ENCODE results near the gene UBL3.

Gene UBL3

DNA sequence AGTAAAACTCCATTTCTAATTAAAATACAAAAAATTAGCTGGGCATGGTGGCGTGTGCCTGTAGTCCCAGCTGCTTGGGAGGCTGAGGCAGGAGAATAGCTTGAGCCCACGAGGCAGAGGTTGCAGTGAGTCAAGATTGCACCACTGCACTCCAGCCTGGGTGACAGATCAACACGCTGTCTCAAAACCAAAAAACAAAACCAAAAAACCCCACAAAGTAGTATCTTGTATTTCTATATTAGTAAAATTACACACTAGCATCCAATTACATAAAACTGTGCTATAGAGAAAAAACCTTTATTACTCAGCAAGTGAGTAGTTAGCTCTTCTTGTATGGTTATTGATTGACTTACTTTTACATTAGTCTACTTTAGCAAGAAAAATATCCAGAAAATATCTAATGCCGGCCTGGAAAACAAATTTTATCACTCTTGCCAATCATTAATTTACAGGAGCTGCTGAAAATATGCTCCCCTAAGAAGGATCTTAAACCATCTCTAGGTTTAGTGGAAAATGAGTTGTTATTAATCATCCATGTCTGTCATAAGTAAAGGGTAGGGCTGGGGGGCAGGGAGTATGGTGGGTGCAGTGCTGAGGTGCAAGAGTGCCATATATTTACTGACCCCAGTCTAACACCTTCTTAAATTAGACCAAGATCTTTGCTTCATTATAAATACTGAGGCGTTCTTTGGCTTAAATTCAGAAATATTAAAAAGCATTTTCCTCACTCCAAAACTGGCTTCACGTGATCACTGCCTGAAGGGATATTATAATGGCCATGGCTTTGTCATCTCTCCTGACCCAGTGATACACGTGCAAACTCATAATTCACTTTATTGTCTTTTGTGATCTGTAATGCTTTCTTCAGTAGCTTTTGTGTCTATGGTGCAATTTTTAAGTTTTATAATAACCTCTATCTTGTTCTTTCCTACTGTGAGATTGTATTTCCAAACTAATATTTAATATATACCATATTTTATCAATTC lies 44.1 kb downstream of the UBL3 start:
- H3K79me2 ChIP-seq (ENCODE audit: insufficient read depth, low read depth): no peaks in the 10 kb centered on the region; the same call in 1 of the 2 replicates

DNA sequence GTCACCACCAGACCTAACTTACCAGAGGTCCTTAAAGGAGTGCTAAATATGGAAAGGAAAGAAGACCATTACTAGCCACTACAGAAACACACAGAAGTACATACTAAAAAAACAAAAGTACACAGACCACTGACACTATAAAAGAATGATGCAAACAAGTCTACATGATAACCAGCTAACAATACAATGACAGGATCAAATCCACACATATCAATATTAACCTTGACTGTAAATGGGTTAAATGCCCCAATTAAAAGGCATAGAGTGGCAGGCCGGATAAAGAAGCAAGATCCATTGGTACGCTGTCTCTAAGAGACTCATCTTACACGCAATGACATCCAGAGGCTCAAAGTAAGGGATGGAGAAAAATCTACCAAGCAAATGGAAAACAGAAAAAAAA lies 47.2 kb downstream of the UBL3 start:
- Histone ChIP-seq H3K36me3 (ENCODE audit: insufficient read depth) (no peaks in the 10 kb centered on the region), H4K20me1 (ENCODE audit: insufficient read depth) (no peaks in the 10 kb centered on the region), H3K4me2 (no peak overlapping the region), H3K9ac (no peak overlapping the region), H2AFZ (ENCODE audit: low read depth) (no peak overlapping the region), H3K79me2 (ENCODE audit: insufficient read depth, low read depth) (no peaks in the 10 kb centered on the region; the same call in 1 of the 2 replicates), H3K4me1 (ENCODE audit: low read depth, poor library complexity, severe bottlenecking) (no peaks in the 10 kb centered on the region), H3K4me3 (IDR thresholded peaks at IDR 0.05; ENCODE audit: insufficient read depth, low read depth, low read length) (no peak overlapping the region), H3K27ac (no peak overlapping the region), H3K27me3 (ENCODE audit: insufficient read depth, low read depth) (no peaks in the 10 kb centered on the region)
- TF ChIP-seq, protein P1, sequence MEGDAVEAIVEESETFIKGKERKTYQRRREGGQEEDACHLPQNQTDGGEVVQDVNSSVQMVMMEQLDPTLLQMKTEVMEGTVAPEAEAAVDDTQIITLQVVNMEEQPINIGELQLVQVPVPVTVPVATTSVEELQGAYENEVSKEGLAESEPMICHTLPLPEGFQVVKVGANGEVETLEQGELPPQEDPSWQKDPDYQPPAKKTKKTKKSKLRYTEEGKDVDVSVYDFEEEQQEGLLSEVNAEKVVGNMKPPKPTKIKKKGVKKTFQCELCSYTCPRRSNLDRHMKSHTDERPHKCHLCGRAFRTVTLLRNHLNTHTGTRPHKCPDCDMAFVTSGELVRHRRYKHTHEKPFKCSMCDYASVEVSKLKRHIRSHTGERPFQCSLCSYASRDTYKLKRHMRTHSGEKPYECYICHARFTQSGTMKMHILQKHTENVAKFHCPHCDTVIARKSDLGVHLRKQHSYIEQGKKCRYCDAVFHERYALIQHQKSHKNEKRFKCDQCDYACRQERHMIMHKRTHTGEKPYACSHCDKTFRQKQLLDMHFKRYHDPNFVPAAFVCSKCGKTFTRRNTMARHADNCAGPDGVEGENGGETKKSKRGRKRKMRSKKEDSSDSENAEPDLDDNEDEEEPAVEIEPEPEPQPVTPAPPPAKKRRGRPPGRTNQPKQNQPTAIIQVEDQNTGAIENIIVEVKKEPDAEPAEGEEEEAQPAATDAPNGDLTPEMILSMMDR (conservative IDR thresholded peaks at IDR 0.05; ENCODE audit: low read depth, low read length): no peak

More for the DNA sequence above, 44.1 kb downstream of the UBL3 start:
- H3K4me3 ChIP-seq (IDR thresholded peaks at IDR 0.05; ENCODE audit: insufficient read depth, low read depth, low read length): no peak overlapping the region
- TF ChIP-seq, protein P1 (conservative IDR thresholded peaks at IDR 0.05; ENCODE audit: low read depth, low read length): no peak
- no peak overlapping the region for H3K9ac ChIP-seq
- no peaks in the 10 kb centered on the region for H4K20me1 ChIP-seq (ENCODE audit: insufficient read depth)
- no peak overlapping the region for H2AFZ ChIP-seq (ENCODE audit: low read depth)
- no peaks in the 10 kb centered on the region for H3K27me3 ChIP-seq (ENCODE audit: insufficient read depth, low read depth)
- no peaks in the 10 kb centered on the region for H3K4me1 ChIP-seq (ENCODE audit: low read depth, poor library complexity, severe bottlenecking)
- no peaks in the 10 kb centered on the region for H3K36me3 ChIP-seq (ENCODE audit: insufficient read depth)
- no peak overlapping the region for H3K4me2 ChIP-seq
- H3K27ac ChIP-seq: no peak overlapping the region

DNA sequence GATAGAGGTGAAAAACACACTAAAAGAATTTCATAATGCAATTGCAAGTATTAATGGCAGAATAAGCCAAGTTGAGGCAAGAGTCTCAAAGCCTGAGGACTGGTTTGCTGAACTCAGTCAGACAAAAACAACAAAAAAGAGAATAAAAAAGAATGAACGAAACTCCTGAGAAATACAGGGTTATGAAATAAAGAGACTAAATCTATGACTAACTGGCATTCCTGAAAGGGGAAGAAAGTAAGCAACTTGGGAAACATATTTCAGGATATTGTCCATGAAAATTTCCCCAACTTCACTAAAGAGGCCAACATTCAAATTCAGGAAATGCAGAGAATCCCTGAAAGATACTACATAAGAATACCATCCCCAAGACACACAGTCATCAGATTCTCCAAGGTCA lies 47.8 kb downstream of the UBL3 start:
- Histone ChIP-seq H3K27me3 (ENCODE audit: insufficient read depth, low read depth) (no peaks in the 10 kb centered on the region), H4K20me1 (ENCODE audit: insufficient read depth) (no peaks in the 10 kb centered on the region), H3K4me2 (no peak overlapping the region), H3K4me3 (IDR thresholded peaks at IDR 0.05; ENCODE audit: insufficient read depth, low read depth, low read length) (no peak overlapping the region), H2AFZ (ENCODE audit: low read depth) (no peak overlapping the region), H3K4me1 (ENCODE audit: low read depth, poor library complexity, severe bottlenecking) (no peaks in the 10 kb centered on the region), H3K79me2 (ENCODE audit: insufficient read depth, low read depth) (no peaks in the 10 kb centered on the region; the same call in 1 of the 2 replicates), H3K27ac (no peak overlapping the region), H3K9ac (no peak overlapping the region), H3K36me3 (ENCODE audit: insufficient read depth) (no peaks in the 10 kb centered on the region)
- TF ChIP-seq, protein P1 (conservative IDR thresholded peaks at IDR 0.05; ENCODE audit: low read depth, low read length): no peak

DNA sequence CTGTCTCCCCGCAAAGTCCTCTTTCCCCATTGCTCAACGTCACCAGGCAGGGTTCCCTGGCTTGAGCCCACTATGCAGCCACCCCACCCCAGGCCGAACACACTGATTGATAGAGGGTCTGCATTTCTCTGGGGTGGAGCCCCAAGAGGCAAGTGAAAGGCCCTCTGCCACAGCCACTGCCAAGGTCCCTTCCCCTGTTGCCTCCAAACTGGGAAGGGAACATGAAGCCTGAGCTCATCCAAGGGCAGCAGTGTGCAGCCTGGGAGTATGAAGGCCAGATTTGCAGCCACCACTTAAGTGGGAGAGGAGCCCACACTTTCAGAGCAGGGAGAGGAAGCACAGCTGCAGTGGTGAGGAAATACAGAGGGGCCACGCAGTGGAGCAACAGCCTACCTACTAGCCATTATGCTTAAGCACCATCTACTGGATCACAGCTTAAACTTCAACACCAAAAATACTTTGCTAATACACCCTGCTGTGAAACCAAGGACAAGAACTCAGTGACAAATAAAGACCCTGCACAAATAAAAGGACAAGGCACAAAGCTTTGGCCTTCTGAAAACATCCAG lies 48.6 kb downstream of the UBL3 start:
- H3K9ac ChIP-seq: no peak overlapping the region
- H3K4me1 ChIP-seq (ENCODE audit: low read depth, poor library complexity, severe bottlenecking): no peaks in the 10 kb centered on the region
- no peak overlapping the region for H3K27ac ChIP-seq
- H3K79me2 ChIP-seq (ENCODE audit: insufficient read depth, low read depth): no peaks in the 10 kb centered on the region; the same call in 1 of the 2 replicates
- H4K20me1 ChIP-seq (ENCODE audit: insufficient read depth): no peaks in the 10 kb centered on the region
- no peak overlapping the region for H3K4me2 ChIP-seq
- TF ChIP-seq, protein P1 (conservative IDR thresholded peaks at IDR 0.05; ENCODE audit: low read depth, low read length): no peak
- no peak overlapping the region for H2AFZ ChIP-seq (ENCODE audit: low read depth)
- no peak overlapping the region for H3K4me3 ChIP-seq (IDR thresholded peaks at IDR 0.05; ENCODE audit: insufficient read depth, low read depth, low read length)
- H3K27me3 ChIP-seq (ENCODE audit: insufficient read depth, low read depth): no peaks in the 10 kb centered on the region
- no peaks in the 10 kb centered on the region for H3K36me3 ChIP-seq (ENCODE audit: insufficient read depth)

All from KMS-11 (cell line).